ENCODE data around the gene DAPK1. TPM values are rescaled to one million over a fixed set of nuclear protein-coding genes. Genes with fewer than 3 reads are reported as not detected.

The DAPK1 gene
- total RNA-seq, 1 experiment from 2014 or later, result 103 TPM

DNA sequence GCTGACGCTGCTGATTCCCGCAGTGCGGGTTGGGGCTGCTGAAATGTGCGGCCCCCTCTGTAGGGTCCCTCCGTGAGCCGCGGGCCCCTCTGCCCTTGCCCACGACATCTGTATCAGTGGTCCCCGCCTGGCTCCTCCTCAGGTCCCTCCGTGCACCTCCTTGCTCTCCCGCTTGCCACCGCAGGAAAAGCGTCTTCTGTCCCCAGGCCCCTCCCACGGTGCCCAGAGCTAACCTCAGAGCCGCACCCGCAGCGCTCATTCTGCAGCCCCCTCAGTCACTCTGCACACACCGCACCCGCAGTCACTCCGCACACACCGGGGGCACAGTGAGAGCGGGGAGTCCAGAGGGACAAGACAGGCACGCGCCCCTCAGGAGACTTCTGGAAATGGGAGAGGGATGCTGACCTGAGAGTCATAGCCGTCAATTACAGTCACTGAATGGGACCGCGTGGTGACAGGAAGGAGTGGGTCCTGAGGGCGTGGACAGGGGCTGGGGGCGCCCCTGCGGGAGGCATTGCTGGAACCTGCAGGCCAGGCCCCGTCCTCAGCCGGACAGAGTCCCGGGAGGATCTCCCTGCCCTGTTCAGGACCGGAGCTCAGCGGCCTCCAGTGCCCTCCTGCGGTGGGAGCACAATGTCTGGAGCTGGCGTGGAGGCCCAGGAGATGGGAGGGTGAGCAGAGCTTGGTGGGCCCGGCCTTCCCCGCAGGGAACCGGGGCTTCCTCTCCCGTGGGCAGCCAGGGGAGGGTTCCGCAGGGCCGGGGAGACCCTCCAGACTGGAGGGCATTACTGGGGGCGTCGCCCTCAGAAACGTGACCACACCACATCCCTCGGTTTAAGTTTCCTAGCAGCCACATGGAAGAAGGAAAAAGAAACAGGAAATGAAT, 162.1 kb downstream of the DAPK1 start:
- no peak overlapping the region for H3K27ac ChIP-seq
- H3K36me3 ChIP-seq, result peaks cover 83% of the 10 kb centered on the region
- no peaks in the 10 kb centered on the region for H3K27me3 ChIP-seq (replicated peaks)
- no peak overlapping the region for H3K4me3 ChIP-seq
- peaks cover 42% of the 10 kb centered on the region for H3K4me1 ChIP-seq (replicated peaks)
- DNase-seq (ENCODE audit: low read depth in 1 of 2, low spot score in 2 of 2), result no peak
- H3K9me3 ChIP-seq (replicated peaks), result no peaks in the 10 kb centered on the region

DNA sequence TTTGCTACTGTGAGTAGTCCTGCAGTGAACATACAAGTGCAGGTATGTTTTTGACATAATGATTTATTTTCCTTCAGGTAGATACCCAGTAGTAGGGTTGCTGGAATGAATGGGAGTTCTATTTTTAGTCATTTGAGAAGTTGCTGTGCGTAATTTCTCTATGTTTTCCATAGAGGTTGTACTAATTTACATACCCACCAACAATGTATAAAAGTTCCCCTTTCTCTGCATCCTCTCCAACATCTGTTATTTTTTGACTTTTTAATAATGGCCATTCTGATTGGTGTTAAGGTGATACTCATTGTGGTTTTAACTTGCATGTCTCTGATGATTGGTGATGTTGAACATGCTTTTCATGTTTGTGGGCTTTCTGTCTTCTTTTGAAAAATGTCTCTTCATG, 163.6 kb downstream of the DAPK1 start:
- Histone ChIP-seq H3K4me1 (replicated peaks) (peaks cover 34% of the 10 kb centered on the region), H3K36me3 (peaks cover 84% of the 10 kb centered on the region), H3K27me3 (replicated peaks) (no peaks in the 10 kb centered on the region), H3K4me3 (no peak overlapping the region), H3K9me3 (replicated peaks) (0 out of 2 replicates have a peak, but pooled peaks cover 4% of the 10 kb centered on the region), H3K27ac (peak overlapping the region; percentile 30; the same call in 1 of the 2 replicates)
- no peak for DNase-seq (ENCODE audit: low read depth in 1 of 2, low spot score in 2 of 2)

DNA sequence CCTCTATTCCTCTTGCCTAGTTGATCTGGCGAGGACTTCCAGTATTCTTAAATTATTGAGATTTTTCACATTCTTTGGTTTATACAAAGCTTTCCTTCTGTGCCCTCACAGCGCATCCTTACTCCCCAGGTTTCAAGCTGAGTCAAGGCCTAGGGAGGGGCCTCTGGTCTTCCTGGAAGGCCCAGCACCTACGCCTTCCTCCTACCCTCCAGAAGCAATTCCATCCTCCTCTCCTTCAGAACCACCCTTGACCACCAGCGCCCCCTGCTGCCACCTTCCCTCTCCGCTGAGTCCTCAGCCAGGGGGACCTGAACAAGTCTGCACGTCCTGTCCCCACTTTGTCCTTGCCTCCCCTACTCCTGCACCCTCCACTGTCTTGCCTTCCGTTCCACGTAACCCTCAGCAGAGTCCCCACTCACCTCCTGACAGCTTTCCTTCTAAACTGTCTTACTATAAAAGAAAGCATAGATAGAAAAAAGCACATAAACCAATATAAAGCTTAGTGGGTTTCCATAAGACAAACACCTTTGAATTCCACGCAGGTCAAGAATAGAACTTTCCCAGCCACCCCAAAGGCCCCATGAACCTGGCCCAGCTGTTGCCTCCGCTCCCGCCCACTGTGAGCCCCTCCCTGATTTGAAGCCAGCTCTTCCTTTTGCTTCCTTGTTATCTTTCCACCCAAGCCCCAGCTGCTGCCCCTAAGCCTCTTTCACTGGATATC, 165.3 kb downstream of the DAPK1 start:
- Histone ChIP-seq H3K27ac (no peak overlapping the region), H3K36me3 (peaks cover 88% of the 10 kb centered on the region)
- DNase-seq (ENCODE audit: low read depth in 1 of 2, low spot score in 2 of 2), result peak; percentile 80 to 90

DNA sequence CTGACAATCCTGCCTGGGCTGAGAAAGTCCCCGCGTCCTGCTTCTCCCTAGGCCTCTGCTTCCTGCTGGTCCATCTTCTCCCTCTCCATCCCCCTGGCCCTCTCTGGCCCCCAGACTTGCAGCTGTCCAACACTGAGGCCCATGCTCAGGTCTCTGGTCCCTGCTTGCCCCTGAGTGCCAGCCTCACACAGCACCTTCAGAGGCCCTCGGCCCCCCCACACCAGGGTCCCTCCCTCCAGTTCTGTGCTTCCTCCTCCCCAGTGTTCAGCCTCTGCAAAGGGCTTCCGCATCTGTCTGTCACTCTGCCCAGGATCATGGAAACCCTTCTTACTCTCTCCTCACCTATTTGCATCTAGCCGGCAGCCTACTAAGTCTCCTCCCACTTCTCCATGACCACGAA, 165.9 kb downstream of the DAPK1 start:
- no peak for DNase-seq (ENCODE audit: low read depth in 1 of 2, low spot score in 2 of 2)
- Histone ChIP-seq H3K9me3 (replicated peaks) (peaks cover 4% of the 10 kb centered on the region; the same call in 1 of the 2 replicates), H3K4me1 (replicated peaks) (peaks cover 24% of the 10 kb centered on the region), H3K27me3 (replicated peaks) (no peaks in the 10 kb centered on the region), H3K36me3 (peaks cover 88% of the 10 kb centered on the region), H3K4me3 (no peak overlapping the region), H3K27ac (no peak overlapping the region)

More for the DNA sequence above, 165.3 kb downstream of the DAPK1 start:
- Histone ChIP-seq H3K9me3 (replicated peaks) (peaks cover 4% of the 10 kb centered on the region; the same call in 1 of the 2 replicates), H3K27me3 (replicated peaks) (no peaks in the 10 kb centered on the region), H3K4me3 (no peak overlapping the region), H3K4me1 (replicated peaks) (peaks cover 24% of the 10 kb centered on the region)

DNA sequence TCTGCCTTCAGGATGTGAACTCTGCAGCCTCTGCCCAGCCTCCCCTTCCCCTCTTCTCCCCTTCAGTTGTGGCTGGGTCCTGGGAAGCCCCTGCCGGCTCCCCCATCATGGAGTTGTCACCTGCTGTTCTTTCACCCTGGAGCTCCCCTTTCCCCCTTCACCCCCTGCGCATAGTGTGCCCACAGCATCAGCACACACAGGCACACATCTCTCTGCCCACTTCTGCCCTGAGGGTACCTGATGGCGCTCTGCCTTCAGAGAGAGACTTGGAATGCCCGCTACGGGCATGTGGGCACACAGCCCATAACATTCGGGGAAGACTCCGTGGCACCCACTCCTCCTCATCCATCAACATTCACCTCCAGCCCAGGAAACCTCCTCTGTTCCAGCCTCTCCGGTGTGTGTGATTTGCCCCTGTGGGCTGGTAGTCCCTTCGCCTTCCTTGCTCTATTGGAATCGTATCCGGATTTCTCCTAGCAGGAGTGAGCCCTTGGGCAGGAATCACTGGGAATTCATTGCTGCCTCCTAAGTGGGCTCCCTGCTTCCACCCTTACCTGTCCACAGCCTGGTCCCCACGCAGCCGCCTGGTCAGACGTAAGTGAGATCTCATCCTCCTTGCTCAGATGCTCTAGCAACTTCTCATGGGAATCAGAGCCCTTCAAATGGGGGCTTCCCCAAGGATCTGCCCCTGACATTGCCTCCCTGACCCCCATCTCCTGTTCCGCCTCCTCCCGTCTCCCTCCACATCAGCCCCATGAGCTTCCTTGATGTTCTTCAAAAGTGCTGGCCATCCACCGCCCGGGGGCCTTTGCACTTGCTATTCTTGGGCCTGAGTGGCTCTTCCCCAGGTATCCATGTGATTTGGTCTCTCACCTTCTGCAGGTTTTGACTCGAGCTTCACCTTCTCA, 166.7 kb downstream of the DAPK1 start:
- Histone ChIP-seq H3K4me1 (replicated peaks) (peaks cover 24% of the 10 kb centered on the region), H3K36me3 (peaks cover 86% of the 10 kb centered on the region), H3K9me3 (replicated peaks) (peaks cover 4% of the 10 kb centered on the region; the same call in 1 of the 2 replicates), H3K27ac (no peak overlapping the region), H3K4me3 (no peak overlapping the region), H3K27me3 (replicated peaks) (no peaks in the 10 kb centered on the region)
- DNase-seq (ENCODE audit: low read depth in 1 of 2, low spot score in 2 of 2), result no peak

DNA sequence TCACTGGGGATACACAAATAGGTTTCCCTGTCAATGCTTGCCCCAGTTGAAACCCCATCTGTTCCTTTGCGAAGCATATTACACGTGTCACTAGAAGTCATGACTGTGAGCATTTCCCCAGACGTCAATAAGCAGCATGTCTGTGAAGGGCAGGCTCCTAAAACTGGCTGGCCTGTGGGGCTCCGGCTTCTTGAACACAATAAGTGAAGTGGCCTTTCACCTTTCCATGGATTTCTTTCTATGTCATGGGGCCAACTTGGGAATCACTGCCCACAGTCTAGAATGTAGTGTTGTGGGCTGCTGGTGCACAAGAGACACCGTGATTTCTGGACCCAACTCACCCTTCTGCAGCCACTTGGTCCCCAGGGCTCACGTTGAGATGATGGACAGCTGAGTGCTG, 167.8 kb downstream of the DAPK1 start:
- no peak for DNase-seq (ENCODE audit: low read depth in 1 of 2, low spot score in 2 of 2)
- Histone ChIP-seq H3K4me3 (no peak overlapping the region), H3K36me3 (peaks cover 86% of the 10 kb centered on the region), H3K27ac (no peak overlapping the region), H3K4me1 (replicated peaks) (peaks cover 24% of the 10 kb centered on the region), H3K9me3 (replicated peaks) (peaks cover 4% of the 10 kb centered on the region; the same call in 1 of the 2 replicates), H3K27me3 (replicated peaks) (no peaks in the 10 kb centered on the region)

DNA sequence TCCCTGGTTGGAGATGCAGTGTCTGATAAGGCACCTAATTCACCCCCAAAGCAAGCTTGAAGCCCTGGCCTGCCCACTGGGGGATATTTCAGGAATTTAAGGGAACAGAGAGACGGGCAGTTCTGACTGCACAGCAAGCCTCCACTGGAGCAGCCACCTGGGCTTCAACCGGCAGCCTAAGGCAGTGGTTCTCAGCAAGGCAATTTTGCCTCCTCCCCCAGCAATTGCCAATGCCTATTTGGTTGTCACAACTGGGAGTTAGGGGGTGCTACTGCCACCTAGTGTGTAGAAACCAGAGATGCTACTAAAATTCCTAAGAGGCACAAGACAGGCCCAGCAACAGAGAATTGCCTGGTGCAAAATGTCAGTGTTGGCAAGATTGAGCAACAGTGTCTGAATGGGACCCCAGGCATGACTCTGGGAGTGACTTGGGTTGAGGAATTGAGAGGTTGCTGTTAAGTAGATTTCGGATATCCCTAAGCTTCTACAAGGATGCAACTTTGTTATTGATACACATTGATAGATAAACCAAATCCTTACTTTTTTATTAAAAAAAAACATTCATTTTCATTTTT, 169.6 kb downstream of the DAPK1 start:
- Histone ChIP-seq H3K4me1 (replicated peaks) (peaks cover 9% of the 10 kb centered on the region), H3K27ac (no peak overlapping the region), H3K4me3 (no peak overlapping the region), H3K36me3 (peaks cover 87% of the 10 kb centered on the region), H3K9me3 (replicated peaks) (peaks cover 4% of the 10 kb centered on the region; the same call in 1 of the 2 replicates), H3K27me3 (replicated peaks) (no peaks in the 10 kb centered on the region)
- peak in 1 of 2 experiments; percentile 27 for DNase-seq (ENCODE audit: low read depth in 1 of 2, low spot score in 2 of 2)

DNA sequence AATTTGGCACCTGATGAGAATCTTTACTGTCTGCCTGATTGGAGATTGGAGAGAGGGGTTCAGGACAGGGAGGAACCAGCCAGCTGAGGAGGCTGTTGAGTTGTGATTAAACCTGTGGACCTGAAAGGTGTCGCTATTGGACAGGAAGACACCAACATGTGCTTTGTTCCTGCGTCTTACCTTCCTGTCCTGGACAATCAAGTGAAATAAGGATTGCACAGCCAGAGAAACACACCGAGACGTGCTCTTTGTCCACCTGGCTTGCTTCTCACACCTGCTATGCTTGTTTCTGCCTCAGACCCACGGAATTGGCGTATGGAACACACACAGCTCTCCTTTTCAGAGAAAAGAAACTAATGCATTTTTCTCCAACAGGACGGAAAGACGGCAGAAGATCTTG, 170.6 kb downstream of the DAPK1 start:
- Histone ChIP-seq H3K27me3 (replicated peaks) (no peaks in the 10 kb centered on the region), H3K9me3 (replicated peaks) (peaks cover 4% of the 10 kb centered on the region; the same call in 1 of the 2 replicates), H3K4me1 (replicated peaks) (peaks cover under 1% of the 10 kb centered on the region), H3K36me3 (peaks cover 92% of the 10 kb centered on the region), H3K4me3 (no peak overlapping the region), H3K27ac (no peak overlapping the region)
- no peak for DNase-seq (ENCODE audit: low read depth in 1 of 2, low spot score in 2 of 2)

DNA sequence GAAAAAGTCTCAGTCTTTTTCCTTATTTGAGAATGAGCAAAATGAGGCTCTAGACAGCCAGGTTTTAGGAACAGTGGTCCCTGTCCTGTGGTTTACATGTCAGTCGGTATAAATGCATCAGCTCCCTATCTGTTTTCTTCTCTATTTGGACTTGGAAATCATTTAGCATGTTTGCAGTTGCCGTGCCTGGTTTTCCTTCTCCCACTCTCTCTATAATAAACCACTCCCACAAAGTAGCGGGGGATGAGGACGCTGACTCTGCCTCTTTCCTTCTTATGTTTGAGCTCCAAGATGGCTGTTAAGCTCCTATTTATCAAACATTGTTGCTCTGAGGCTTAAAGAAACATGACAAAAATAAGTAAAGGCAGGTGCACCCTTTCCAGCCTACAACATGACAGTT, 171.1 kb downstream of the DAPK1 start:
- H3K27ac ChIP-seq, result no peak overlapping the region
- no peaks in the 10 kb centered on the region for H3K27me3 ChIP-seq (replicated peaks)
- H3K4me3 ChIP-seq, result no peak overlapping the region
- peaks cover 92% of the 10 kb centered on the region for H3K36me3 ChIP-seq
- H3K4me1 ChIP-seq (replicated peaks), result no peaks in the 10 kb centered on the region
- peaks cover 4% of the 10 kb centered on the region; the same call in 1 of the 2 replicates for H3K9me3 ChIP-seq (replicated peaks)
- no peak for DNase-seq (ENCODE audit: low read depth in 1 of 2, low spot score in 2 of 2)

DNA sequence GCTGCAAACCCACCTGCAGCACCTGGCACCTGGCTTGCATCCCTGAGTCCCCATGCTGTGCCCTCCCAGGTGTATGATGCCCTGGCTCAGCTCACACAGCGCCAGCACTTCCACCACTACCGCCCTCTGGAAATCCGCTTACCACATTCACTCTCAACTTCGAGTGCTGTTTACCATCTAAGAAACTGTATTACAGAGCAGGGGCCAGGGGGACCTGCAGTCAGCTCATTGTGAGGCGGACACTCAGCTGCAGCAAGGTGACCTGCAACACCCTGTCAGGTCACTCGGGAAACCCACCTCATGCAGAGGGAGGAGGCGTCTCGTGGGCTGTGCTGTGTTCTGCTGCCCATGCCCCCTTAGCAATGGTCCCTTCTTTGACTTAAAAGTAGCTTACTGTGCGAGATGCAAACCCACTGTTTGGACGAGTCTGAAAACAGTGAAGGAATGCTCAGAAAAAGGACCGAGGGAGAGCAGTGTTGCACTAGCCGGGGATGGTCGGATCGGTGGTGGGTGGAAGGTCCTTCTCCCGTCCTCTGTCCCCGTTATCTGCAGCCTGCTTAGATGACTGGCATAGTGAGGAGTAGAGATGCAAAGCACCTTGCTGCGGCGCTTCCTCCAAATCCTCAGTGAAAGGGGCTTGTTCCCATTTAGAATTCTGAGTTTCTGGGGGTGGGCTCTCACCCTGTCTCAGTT, 173.1 kb downstream of the DAPK1 start:
- no peaks in the 10 kb centered on the region for H3K4me1 ChIP-seq (replicated peaks)
- no peak overlapping the region for H3K4me3 ChIP-seq
- no peaks in the 10 kb centered on the region for H3K27me3 ChIP-seq (replicated peaks)
- peaks cover 82% of the 10 kb centered on the region for H3K36me3 ChIP-seq
- no peak overlapping the region for H3K27ac ChIP-seq
- DNase-seq (ENCODE audit: low read depth in 1 of 2, low spot score in 2 of 2), result no peak
- peaks cover 4% of the 10 kb centered on the region; the same call in 1 of the 2 replicates for H3K9me3 ChIP-seq (replicated peaks)

DNA sequence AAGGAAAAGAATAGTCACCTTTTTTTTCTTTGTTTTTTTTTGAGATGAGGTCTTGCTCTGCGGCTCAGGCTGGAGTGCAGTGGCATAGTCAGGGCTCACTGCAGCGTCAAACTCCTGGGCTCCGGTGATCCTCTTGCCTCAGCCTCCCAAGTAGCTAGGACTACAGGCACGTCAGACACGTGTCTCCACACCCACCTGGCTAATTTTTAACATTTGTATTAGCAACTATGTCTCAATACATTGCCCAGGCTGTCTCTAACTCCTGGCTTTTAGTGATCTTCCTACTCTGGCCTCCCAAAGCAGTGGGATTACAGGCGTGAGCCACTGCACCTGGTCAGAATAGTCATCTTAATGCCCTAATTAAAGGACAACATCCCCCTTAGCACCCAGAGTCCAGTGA, 173.8 kb downstream of the DAPK1 start:
- H3K4me3 ChIP-seq, result no peak overlapping the region
- H3K27ac ChIP-seq, result no peak overlapping the region
- no peaks in the 10 kb centered on the region for H3K4me1 ChIP-seq (replicated peaks)
- peaks cover 84% of the 10 kb centered on the region for H3K36me3 ChIP-seq
- no peaks in the 10 kb centered on the region; the same call in 1 of the 2 replicates for H3K9me3 ChIP-seq (replicated peaks)
- no peaks in the 10 kb centered on the region for H3K27me3 ChIP-seq (replicated peaks)
- no peak for DNase-seq (ENCODE audit: low read depth in 1 of 2, low spot score in 2 of 2)

DNA sequence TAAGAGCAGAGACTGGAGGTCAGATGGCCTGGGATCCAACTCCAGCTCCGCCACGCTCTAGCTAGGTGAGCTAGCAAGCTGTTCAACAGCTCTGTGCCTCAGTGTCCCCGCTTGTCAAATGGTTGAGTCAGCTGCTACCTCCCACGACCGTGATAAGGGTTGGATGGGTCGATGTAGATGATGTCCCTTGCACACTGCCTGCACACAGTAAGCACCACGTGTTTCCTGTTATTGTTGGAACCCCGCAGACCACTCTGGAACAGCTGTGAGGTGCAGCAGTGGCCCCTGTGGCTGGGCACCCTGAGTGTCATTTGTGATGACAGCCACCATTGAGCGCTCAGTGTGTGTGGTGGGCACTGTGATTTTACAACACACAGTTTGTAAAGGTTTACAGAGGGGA, 174.3 kb downstream of the DAPK1 start:
- Histone ChIP-seq H3K27me3 (replicated peaks) (no peaks in the 10 kb centered on the region), H3K4me1 (replicated peaks) (no peaks in the 10 kb centered on the region), H3K9me3 (replicated peaks) (no peaks in the 10 kb centered on the region; the same call in 1 of the 2 replicates), H3K4me3 (no peak overlapping the region), H3K27ac (no peak overlapping the region), H3K36me3 (peaks cover 84% of the 10 kb centered on the region)
- no peak for DNase-seq (ENCODE audit: low read depth in 1 of 2, low spot score in 2 of 2)

Measured in SJSA1 (cell line).